Measurements from ENCODE around the gene WDR41. TPM values are rescaled to one million over a fixed set of nuclear protein-coding genes. Genes with fewer than 3 reads are reported as not detected.

WDR41 gene
- total RNA-seq, 1 experiment from 2014 or later: 43.6 TPM

- Histone ChIP-seq H4K20me1 (ENCODE audit: control insufficient read depth, insufficient read depth, insufficient read length) (no peaks in the 10 kb centered on the region), H2BK120ac (ENCODE audit: low read depth, low read length, poor library complexity, severe bottlenecking) (no peak overlapping the region), H3K4me1 (ENCODE audit: insufficient read depth, low read length) (no peaks in the 10 kb centered on the region), H3K9me3 (ENCODE audit: control insufficient read depth, low read depth, low read length) (no peaks in the 10 kb centered on the region), H3K23ac (ENCODE audit: insufficient read length, low read depth, low read length) (no peak overlapping the region), H3K27me3 (ENCODE audit: insufficient read depth, low read length) (no peaks in the 10 kb centered on the region), H3K79me1 (ENCODE audit: insufficient read depth, low read depth, low read length, poor library complexity, severe bottlenecking) (no peaks in the 10 kb centered on the region), H3K79me2 (ENCODE audit: insufficient read depth, low read length) (no peaks in the 10 kb centered on the region), H4K91ac (ENCODE audit: insufficient read length, low read depth, low read length) (no peak overlapping the region), H2AFZ (ENCODE audit: low read length) (no peak overlapping the region), H3K56ac (ENCODE audit: insufficient read length, low read depth, low read length) (no peak overlapping the region), H2BK15ac (ENCODE audit: low read depth, low read length) (no peak overlapping the region), H3K4me2 (ENCODE audit: insufficient read depth, insufficient read length, low read length) (no peak overlapping the region), H3T11ph (ENCODE audit: low read length) (no peak overlapping the region), H2BK5ac (ENCODE audit: insufficient read length, low read length) (no peak overlapping the region), H3K23me2 (ENCODE audit: insufficient read length, low read depth, low read length, poor library complexity, severe bottlenecking) (no peaks in the 10 kb centered on the region), H3K14ac (ENCODE audit: insufficient read depth, low read length) (no peak overlapping the region), H3K4ac (ENCODE audit: low read depth, low read length) (no peak overlapping the region), H3K18ac (ENCODE audit: insufficient read length, low read depth, low read length) (no peak overlapping the region), H3K27ac (ENCODE audit: insufficient read length, low read depth, low read length) (no peak overlapping the region), H4K5ac (ENCODE audit: insufficient read length, low read depth, low read length) (no peak overlapping the region), H3K9ac (ENCODE audit: extremely low read depth, insufficient read length, low read length) (no peak overlapping the region), H2BK20ac (ENCODE audit: low read depth, low read length, poor library complexity, severe bottlenecking) (no peak overlapping the region), H4K8ac (replicated peaks; ENCODE audit: insufficient read length, low read depth, low read length) (no peak overlapping the region), H2AK5ac (ENCODE audit: insufficient read length, low read length) (no peak overlapping the region), H2BK12ac (ENCODE audit: insufficient read length, low read depth, low read length) (no peak overlapping the region)
- Mint-ChIP-seq H3K9me3 (no peaks in the 10 kb centered on the region), H3K27ac (no peak overlapping the region), H3K36me3 (ENCODE audit: insufficient read depth in 1 of 3, low read depth in 3 of 3) (no peaks in the 10 kb centered on the region), H3K4me1 (no peaks in the 10 kb centered on the region; a peak in 1 of 4 replicates), H3K4me3 (no peak overlapping the region), H3K27me3 (ENCODE audit: low read depth) (peaks cover 16% of the 10 kb centered on the region)
- no peak for DNase-seq
- TF ChIP-seq CTCF (conservative IDR thresholded peaks at IDR 0.05): peak; percentile 67
- no CpG with 5 or more reads among the region's 2 CpGs for WGBS (ENCODE audit: extremely low coverage, insufficient read length, low lambda C conversion rate)
Observed at GRCh38 chr5:77518304-77518703, 26.2 kb upstream of the WDR41 start.
